PC-9 (cell line): ENCODE measurements around the gene TSHZ2. TPM values are rescaled to one million over a fixed set of nuclear protein-coding genes. Genes with fewer than 3 reads are reported as not detected.

Experiments used
- BruUV-seq: library from RNA; stranded (reverse); fragments of 400-500 nt; replicated peaks from 2 replicates; lab custom pipeline; 2021; lab: Mats Ljungman, UMichigan
- CTCF ChIA-PET: fragments of 300-600 bp; sonication (Branson Sonifier 250); formaldehyde crosslinking; loops from one replicate; lab custom pipeline; 2022; ENCODE audit warnings: antibody characterized with exemption; lab: Charles Lee
- POLR2A ChIA-PET: fragments of 300-600 bp; sonication (Branson Sonifier 250); formaldehyde crosslinking; loops from one replicate; lab custom pipeline; 2022; ENCODE audit warnings: antibody characterized with exemption; ENCODE audit not compliant: unreplicated experiment; lab: Charles Lee
- DNase-seq, 2 experiments: peaks; one replicate each; pipeline versions ENCODE4 v3.0.0 to v3.0.0-alpha.2; 2015 to 2022; ENCODE audit warnings: mixed read lengths in 1 of 2
- H2AFZ ChIP-seq: fragments of 200-600 bp; sonication (generic); 2 replicates; pipeline ENCODE4 v1.8.1; 2017; ENCODE audit warnings: antibody characterized with exemption
- H3F3A ChIP-seq: fragments of 200-600 bp; sonication (generic); 2 replicates; pipeline ENCODE4 v1.8.1; 2017; ENCODE audit warnings: antibody characterized with exemption, mild to moderate bottlenecking, low read depth; ENCODE audit not compliant: insufficient read depth
- H3K27ac ChIP-seq: fragments of 200-600 bp; sonication (generic); 2 replicates; pipeline ENCODE4 v1.6.1; 2016; ENCODE audit warnings: mixed run types
- H3K27me3 ChIP-seq: fragments of 200-600 bp; sonication (generic); 2 replicates; pipeline ENCODE4 v1.6.1; 2016; ENCODE audit warnings: low read depth, mixed run types; ENCODE audit not compliant: insufficient read depth
- H3K36me3 ChIP-seq: fragments of 200-600 bp; sonication (generic); 2 replicates; pipeline ENCODE4 v1.6.1; 2016; ENCODE audit warnings: low read depth, mixed run types
- H3K4me1 ChIP-seq: fragments of 200-600 bp; sonication (generic); replicated peaks from 2 replicates; pipeline ENCODE4 v1.6.1; 2016; ENCODE audit warnings: mixed run types; ENCODE audit not compliant: insufficient read depth
- H3K4me2 ChIP-seq: fragments of 200-600 bp; sonication (generic); 2 replicates; pipeline ENCODE4 v1.6.1; 2017; ENCODE audit warnings: mixed run types
- H3K4me3 ChIP-seq: fragments of 200-600 bp; sonication (generic); 2 replicates; pipeline ENCODE4 v1.6.1; 2016; ENCODE audit warnings: mixed run types
- H3K79me2 ChIP-seq: fragments of 200-600 bp; sonication (generic); 2 replicates; pipeline ENCODE4 v1.6.1; 2017; ENCODE audit warnings: low read depth, mixed run types
- H3K9me2 ChIP-seq: fragments of 200-600 bp; sonication (generic); 2 replicates; pipeline ENCODE4 v1.8.1; 2017; ENCODE audit warnings: mild to moderate bottlenecking; ENCODE audit not compliant: insufficient read depth
- H3K9me3 ChIP-seq: fragments of 200-600 bp; sonication (generic); 2 replicates; pipeline ENCODE4 v1.8.1; 2016; ENCODE audit warnings: low read depth; ENCODE audit not compliant: insufficient read depth
- H4K20me1 ChIP-seq: fragments of 200-600 bp; sonication (generic); 2 replicates; pipeline ENCODE4 v1.8.1; 2017; ENCODE audit not compliant: insufficient read depth
- EZH2 ChIP-seq: fragments of 200-600 bp; sonication (generic); IDR thresholded peaks from 2 replicates; pipeline ENCODE4 v1.8.0; 2017; ENCODE audit warnings: antibody characterized with exemption, low read depth
- intact Hi-C: fragments of 100-400 bp; cut with micrococcal nuclease; formaldehyde crosslinking; loops from one replicate; pipeline ENCODE4 v1.10.0; 2022; ENCODE audit not compliant: unreplicated experiment
- total RNA-seq: library from RNA; stranded (reverse); gene quantifications from 2 replicates; pipeline ENCODE4 v1.2.3, GENCODE V29; 2021
- TF ChIP-seq, protein P1 (sequence below): fragments of 200-600 bp; sonication (generic); conservative IDR thresholded peaks from 2 replicates; pipeline ENCODE4 v1.6.1; 2017; ENCODE audit warnings: mixed run types, antibody characterized with exemption, mild to moderate bottlenecking, moderate library complexity

Gene TSHZ2
- total RNA-seq, 1 experiment from 2014 or later = not detected

DNA sequence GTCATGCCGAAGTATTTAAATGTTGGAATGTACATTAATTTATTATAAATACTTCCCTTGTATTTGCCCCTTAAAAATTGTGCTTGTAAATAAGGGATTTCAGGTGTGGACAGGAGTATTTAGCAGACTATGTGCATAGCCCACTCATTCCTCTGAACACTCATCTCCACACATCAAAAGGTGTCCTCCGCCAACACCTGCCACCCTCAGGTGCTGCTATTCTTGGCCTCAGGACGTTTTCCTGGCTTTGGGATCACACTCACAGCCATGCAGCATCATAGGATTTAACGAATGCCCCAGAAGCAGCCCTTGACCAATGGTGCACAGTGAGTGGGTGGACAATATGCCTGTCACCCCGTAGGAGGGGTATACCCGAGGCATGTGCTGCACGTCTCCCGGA, 390.6 kb downstream of the TSHZ2 start:
- intact Hi-C loops = no loop called here
- Histone ChIP-seq H3K4me1 (no peaks in the 10 kb centered on the region), H3K36me3 (no peaks in the 10 kb centered on the region), H2AFZ (no peak overlapping the region), H3K27ac (no peak overlapping the region), H3K4me2 (no peak overlapping the region), H3K4me3 (no peak overlapping the region), H3K9me2 (no peaks in the 10 kb centered on the region), H3K27me3 (peaks cover 85% of the 10 kb centered on the region), H3K79me2 (no peaks in the 10 kb centered on the region), H3F3A (no peaks in the 10 kb centered on the region), H4K20me1 (no peaks in the 10 kb centered on the region; the same call in 1 of the 2 replicates), H3K9me3 (no peaks in the 10 kb centered on the region)
- BruUV-seq = no TSS peak
- no peak for DNase-seq
- CTCF ChIA-PET = no interaction called here
- POLR2A ChIA-PET = no interaction called here
- no peak for TF ChIP-seq EZH2
- TF ChIP-seq, protein P1, sequence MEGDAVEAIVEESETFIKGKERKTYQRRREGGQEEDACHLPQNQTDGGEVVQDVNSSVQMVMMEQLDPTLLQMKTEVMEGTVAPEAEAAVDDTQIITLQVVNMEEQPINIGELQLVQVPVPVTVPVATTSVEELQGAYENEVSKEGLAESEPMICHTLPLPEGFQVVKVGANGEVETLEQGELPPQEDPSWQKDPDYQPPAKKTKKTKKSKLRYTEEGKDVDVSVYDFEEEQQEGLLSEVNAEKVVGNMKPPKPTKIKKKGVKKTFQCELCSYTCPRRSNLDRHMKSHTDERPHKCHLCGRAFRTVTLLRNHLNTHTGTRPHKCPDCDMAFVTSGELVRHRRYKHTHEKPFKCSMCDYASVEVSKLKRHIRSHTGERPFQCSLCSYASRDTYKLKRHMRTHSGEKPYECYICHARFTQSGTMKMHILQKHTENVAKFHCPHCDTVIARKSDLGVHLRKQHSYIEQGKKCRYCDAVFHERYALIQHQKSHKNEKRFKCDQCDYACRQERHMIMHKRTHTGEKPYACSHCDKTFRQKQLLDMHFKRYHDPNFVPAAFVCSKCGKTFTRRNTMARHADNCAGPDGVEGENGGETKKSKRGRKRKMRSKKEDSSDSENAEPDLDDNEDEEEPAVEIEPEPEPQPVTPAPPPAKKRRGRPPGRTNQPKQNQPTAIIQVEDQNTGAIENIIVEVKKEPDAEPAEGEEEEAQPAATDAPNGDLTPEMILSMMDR = no peak

DNA sequence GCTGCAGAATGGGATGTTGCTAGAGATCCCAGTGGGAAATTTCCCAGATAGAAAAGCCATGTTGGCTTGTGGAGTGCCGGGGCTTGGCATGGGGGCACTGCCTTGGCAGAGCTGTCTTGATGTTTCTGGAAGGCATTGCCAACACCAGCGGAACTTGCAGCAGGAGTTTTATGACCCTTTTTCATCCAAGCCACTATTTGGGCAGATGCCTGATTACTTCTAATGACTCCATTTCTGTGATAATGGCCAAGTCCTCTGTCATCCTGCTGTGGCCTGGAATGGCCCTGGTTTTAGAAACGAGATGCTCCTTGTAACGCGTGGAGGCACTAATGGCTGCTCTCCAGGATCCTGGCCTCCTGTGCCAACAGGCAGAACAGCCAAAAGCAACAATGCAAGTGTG, 392.5 kb downstream of the TSHZ2 start:
- BruUV-seq = no TSS peak
- no peaks in the 10 kb centered on the region for H3K79me2 ChIP-seq
- H3K36me3 ChIP-seq = no peaks in the 10 kb centered on the region
- no peak overlapping the region for H2AFZ ChIP-seq
- no peaks in the 10 kb centered on the region for H3K9me2 ChIP-seq
- no peaks in the 10 kb centered on the region for H3K4me1 ChIP-seq
- H3K4me2 ChIP-seq = no peak overlapping the region
- H3K27me3 ChIP-seq = peaks cover 96% of the 10 kb centered on the region
- H4K20me1 ChIP-seq = no peaks in the 10 kb centered on the region; the same call in 1 of the 2 replicates
- H3F3A ChIP-seq = no peaks in the 10 kb centered on the region
- no peaks in the 10 kb centered on the region for H3K9me3 ChIP-seq
- intact Hi-C loops = no loop called here
- no peak overlapping the region for H3K4me3 ChIP-seq
- CTCF ChIA-PET = no interaction called here
- POLR2A ChIA-PET = no interaction called here
- H3K27ac ChIP-seq = no peak overlapping the region
- no peak for TF ChIP-seq EZH2
- TF ChIP-seq, protein P1 = no peak
- no peak for DNase-seq

DNA sequence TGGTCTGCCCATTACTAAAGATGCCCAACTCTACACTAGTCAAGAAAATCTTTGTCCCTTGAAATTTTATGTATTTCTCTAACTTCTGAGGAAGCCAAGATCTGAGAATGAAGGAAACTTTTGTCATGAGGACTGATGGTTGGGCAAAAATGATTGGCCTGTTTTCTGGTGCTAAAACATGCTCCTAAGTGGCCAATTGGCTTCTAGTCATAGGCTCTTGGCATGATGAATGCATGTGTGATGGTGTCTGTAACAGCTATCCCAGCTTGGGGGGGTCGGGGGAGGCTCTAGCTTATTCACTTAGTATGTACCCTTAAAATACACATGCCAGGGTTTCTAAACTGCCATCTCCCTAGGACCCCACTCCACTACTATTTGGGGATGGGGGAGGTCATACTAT, 392.9 kb downstream of the TSHZ2 start:
- Histone ChIP-seq H2AFZ (no peak overlapping the region), H4K20me1 (no peaks in the 10 kb centered on the region; the same call in 1 of the 2 replicates), H3K4me3 (no peak overlapping the region), H3K79me2 (no peaks in the 10 kb centered on the region), H3K4me1 (no peaks in the 10 kb centered on the region), H3K9me2 (no peaks in the 10 kb centered on the region), H3K36me3 (no peaks in the 10 kb centered on the region), H3K27me3 (peaks cover 96% of the 10 kb centered on the region), H3K4me2 (no peak overlapping the region), H3K27ac (no peak overlapping the region), H3K9me3 (no peaks in the 10 kb centered on the region), H3F3A (no peaks in the 10 kb centered on the region)
- no TSS peak for BruUV-seq
- no peak for DNase-seq
- CTCF ChIA-PET = interaction anchor here (0.5 kb wide), 1 partner anchor 100 kb away, joined by 10 read pairs; no protein-coding TSS in a partner anchor
- TF ChIP-seq, protein P1 = no peak
- no peak for TF ChIP-seq EZH2
- POLR2A ChIA-PET = no interaction called here
- intact Hi-C loops = no loop called here
